Measurements from ENCODE around the gene CXorf58. TPM values are rescaled to one million over a fixed set of nuclear protein-coding genes. Genes with fewer than 3 reads are reported as not detected.
A peak's percentile ranks its signal among the peaks of the same experiment; 100 is the strongest.

CXorf58 gene
- total and polyA plus RNA-seq, 7 experiments from 2014 or later = not detected

DNA sequence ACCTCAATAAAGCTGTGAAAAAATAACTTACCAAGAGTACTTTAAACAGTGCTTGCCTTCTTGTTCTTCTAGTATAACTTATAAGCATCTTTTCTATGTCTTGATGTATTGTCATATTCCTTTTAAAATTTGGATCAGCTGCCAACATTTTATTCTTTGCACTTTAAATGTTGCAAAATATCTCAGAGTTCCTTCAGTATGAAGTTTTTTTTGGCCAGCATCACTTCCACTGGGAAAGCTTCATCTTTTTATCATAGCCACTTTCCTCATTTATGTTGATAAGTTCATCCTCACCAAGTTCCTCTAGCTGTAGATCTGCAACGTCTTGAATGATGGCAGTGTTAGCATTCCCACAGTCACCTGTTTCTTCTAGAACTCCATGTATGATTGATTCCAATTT is 24.2 kb downstream of the CXorf58 start:
- Mint-ChIP-seq H3K4me3 (no peak overlapping the region), H3K27me3 (no peaks in the 10 kb centered on the region), H3K4me1 (peaks cover 4 to 21% (median 17%) of the 10 kb centered on the region in 7 donors), H3K36me3 (peaks cover 0 to 6% (median 0%) of the 10 kb centered on the region in 5 donors), H3K9me3 (peaks cover 0 to 1% (median 0%) of the 10 kb centered on the region in 11 donors), H3K27ac (peak overlapping the region in 8 of 9 donors; percentile 43 to 90 (median 70))
- ChIA-PET POLR2A (interaction anchor here (0.5 kb wide), 1 partner anchor 14 kb away, joined by 4 read pairs; no protein-coding TSS in a partner anchor), CTCF (interaction anchor here (0.6 kb wide), 1 partner anchor 193 kb away, joined by 3 read pairs; no protein-coding TSS in a partner anchor)
- H3K36me3 ChIP-seq (ENCODE audit: control insufficient read depth in 2 of 3, insufficient read depth in 3 of 3, low read length in 3 of 3) = no peaks in the 10 kb centered on the region
- no peak overlapping the region for H3K4me3 ChIP-seq (ENCODE audit: low read length)
- H3K9me3 ChIP-seq (ENCODE audit: control insufficient read depth in 2 of 3, low read length in 3 of 3) = no peaks in the 10 kb centered on the region
- DNase-seq (no peak), ATAC-seq (no peak)
- peaks cover 4 to 10% of the 10 kb centered on the region in 2 donors for H3K4me1 ChIP-seq (ENCODE audit: control insufficient read depth in 2 of 2, insufficient read depth in 2 of 2, low read length in 2 of 2)
- no peaks in the 10 kb centered on the region for H3K27me3 ChIP-seq (ENCODE audit: control insufficient read depth in 2 of 2, insufficient read depth in 2 of 2, low read length in 2 of 2)
- H3K27ac ChIP-seq (ENCODE audit: low read depth, low read length) = no peak overlapping the region
- intact Hi-C loops (cut with micrococcal nuclease) = no loop called here

DNA sequence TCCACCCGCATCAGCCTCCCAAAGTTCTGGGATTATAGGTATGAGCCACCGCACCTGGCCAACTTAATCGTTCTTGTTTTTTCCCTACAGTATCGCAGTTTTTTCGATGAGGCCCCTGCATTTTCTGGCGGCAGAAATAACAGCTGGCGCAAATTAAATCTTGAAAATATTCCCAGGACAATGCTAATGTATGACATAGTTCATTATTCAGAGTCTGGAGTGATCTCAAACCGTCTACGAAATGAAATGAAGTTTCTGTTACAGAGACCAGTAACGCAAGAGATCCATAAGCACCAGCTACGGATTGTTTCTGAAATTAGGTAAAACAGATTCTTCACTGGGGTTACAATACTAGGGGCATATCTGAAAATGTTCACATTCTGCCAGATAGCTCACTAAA is 27.3 kb downstream of the CXorf58 start:
- no peak overlapping the region for H3K27ac Mint-ChIP-seq
- peaks cover 4 to 21% (median 17%) of the 10 kb centered on the region in 7 donors for H3K4me1 Mint-ChIP-seq
- CTCF ChIA-PET = interaction anchor here (0.6 kb wide), 1 partner anchor 194 kb away, joined by 5 read pairs; no protein-coding TSS in a partner anchor
- Histone ChIP-seq H3K27ac (ENCODE audit: low read depth, low read length) (no peak overlapping the region), H3K36me3 (ENCODE audit: control insufficient read depth in 2 of 3, insufficient read depth in 3 of 3, low read length in 3 of 3) (no peaks in the 10 kb centered on the region), H3K4me1 (ENCODE audit: control insufficient read depth in 2 of 2, insufficient read depth in 2 of 2, low read length in 2 of 2) (peaks cover 4 to 10% of the 10 kb centered on the region in 2 donors), H3K9me3 (ENCODE audit: control insufficient read depth in 2 of 3, low read length in 3 of 3) (no peaks in the 10 kb centered on the region), H3K4me3 (ENCODE audit: low read length) (no peak overlapping the region), H3K27me3 (ENCODE audit: control insufficient read depth in 2 of 2, insufficient read depth in 2 of 2, low read length in 2 of 2) (no peaks in the 10 kb centered on the region)
- intact Hi-C loops (cut with micrococcal nuclease) = no loop called here
- ATAC-seq (no peak), DNase-seq (no peak)
- no peak overlapping the region for H3K4me3 Mint-ChIP-seq
- H3K27me3 Mint-ChIP-seq = no peaks in the 10 kb centered on the region
- POLR2A ChIA-PET = interaction anchor here (0.6 kb wide), 1 partner anchor 26 kb away, joined by 5 read pairs; no protein-coding TSS in a partner anchor
- peaks cover 0 to 1% (median 0%) of the 10 kb centered on the region in 11 donors for H3K9me3 Mint-ChIP-seq
- H3K36me3 Mint-ChIP-seq = peaks cover 0 to 6% (median 0%) of the 10 kb centered on the region in 5 donors

DNA sequence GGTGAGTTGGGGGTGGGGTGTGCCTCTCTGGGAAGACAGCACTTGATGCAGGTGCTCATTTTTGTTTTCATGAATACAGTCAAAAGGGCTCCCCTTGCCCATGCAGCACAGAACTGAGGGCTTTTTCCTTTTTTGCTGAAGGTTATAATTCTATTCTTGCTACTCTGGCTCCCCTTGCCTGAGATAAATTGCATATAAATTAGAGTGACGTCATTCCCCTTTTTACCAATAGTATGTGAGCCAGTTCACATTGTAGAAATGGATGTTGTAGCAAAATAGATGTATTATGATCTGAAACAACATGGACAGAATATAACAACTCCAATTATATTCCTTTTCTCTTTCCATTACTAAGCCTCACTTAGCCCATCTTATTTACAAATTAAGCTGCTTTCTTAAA is 28.4 kb downstream of the CXorf58 start:
- Mint-ChIP-seq H3K27me3 (no peaks in the 10 kb centered on the region), H3K4me3 (no peak overlapping the region), H3K27ac (no peak overlapping the region), H3K9me3 (peaks cover 0 to 1% (median 0%) of the 10 kb centered on the region in 11 donors), H3K4me1 (peaks cover 2 to 17% (median 12%) of the 10 kb centered on the region in 7 donors), H3K36me3 (peaks cover 0 to 6% (median 0%) of the 10 kb centered on the region in 5 donors)
- no peak overlapping the region for H3K4me3 ChIP-seq (ENCODE audit: low read length)
- H3K36me3 ChIP-seq (ENCODE audit: control insufficient read depth in 2 of 3, insufficient read depth in 3 of 3, low read length in 3 of 3) = no peaks in the 10 kb centered on the region
- no peak overlapping the region for H3K27ac ChIP-seq (ENCODE audit: low read depth, low read length)
- H3K27me3 ChIP-seq (ENCODE audit: control insufficient read depth in 2 of 2, insufficient read depth in 2 of 2, low read length in 2 of 2) = no peaks in the 10 kb centered on the region
- POLR2A ChIA-PET = no interaction called here
- DNase-seq (no peak), ATAC-seq (no peak)
- peaks cover 4 to 9% of the 10 kb centered on the region in 2 donors for H3K4me1 ChIP-seq (ENCODE audit: control insufficient read depth in 2 of 2, insufficient read depth in 2 of 2, low read length in 2 of 2)
- CTCF ChIA-PET = no interaction called here
- intact Hi-C loops (cut with micrococcal nuclease) = no loop called here
- H3K9me3 ChIP-seq (ENCODE audit: control insufficient read depth in 2 of 3, low read length in 3 of 3) = no peaks in the 10 kb centered on the region

DNA sequence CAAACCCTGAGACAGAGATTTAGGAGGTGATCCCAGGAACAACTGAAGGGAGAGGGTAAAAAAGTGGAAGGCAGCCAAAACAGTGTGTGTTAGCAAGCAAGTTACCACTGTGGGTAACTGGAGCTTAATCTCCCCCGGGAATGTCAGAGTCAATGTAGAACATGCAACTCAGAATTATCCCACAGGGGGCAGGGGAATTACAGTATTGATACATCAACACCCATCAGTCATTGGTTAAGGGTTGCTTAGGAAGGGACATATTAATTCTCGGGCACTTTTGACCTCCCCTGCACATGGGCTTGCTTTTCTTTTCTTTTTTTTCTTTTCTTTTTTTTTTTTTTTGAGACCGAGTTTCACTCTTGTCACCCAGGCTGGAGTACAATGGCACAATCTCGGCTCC is 29.3 kb downstream of the CXorf58 start:
- H3K4me3 Mint-ChIP-seq = no peak overlapping the region
- Histone ChIP-seq H3K27me3 (ENCODE audit: control insufficient read depth in 2 of 2, insufficient read depth in 2 of 2, low read length in 2 of 2) (no peaks in the 10 kb centered on the region), H3K27ac (ENCODE audit: low read depth, low read length) (no peak overlapping the region), H3K9me3 (ENCODE audit: control insufficient read depth in 2 of 3, low read length in 3 of 3) (no peaks in the 10 kb centered on the region), H3K4me1 (ENCODE audit: control insufficient read depth in 2 of 2, insufficient read depth in 2 of 2, low read length in 2 of 2) (no peaks in the 10 kb centered on the region), H3K4me3 (ENCODE audit: low read length) (no peak overlapping the region), H3K36me3 (ENCODE audit: control insufficient read depth in 2 of 3, insufficient read depth in 3 of 3, low read length in 3 of 3) (no peaks in the 10 kb centered on the region)
- DNase-seq (no peak), ATAC-seq (no peak)
- H3K4me1 Mint-ChIP-seq = peaks cover 0 to 8% (median 3%) of the 10 kb centered on the region in 7 donors
- H3K9me3 Mint-ChIP-seq = peaks cover 0 to 1% (median 0%) of the 10 kb centered on the region in 11 donors
- ChIA-PET POLR2A (no interaction called here), CTCF (no interaction called here)
- peak overlapping the region in 1 of 9 donors; percentile 57 for H3K27ac Mint-ChIP-seq
- intact Hi-C loops (cut with micrococcal nuclease) = no loop called here
- H3K36me3 Mint-ChIP-seq = peaks cover 0 to 6% (median 0%) of the 10 kb centered on the region in 5 donors
- H3K27me3 Mint-ChIP-seq = no peaks in the 10 kb centered on the region

DNA sequence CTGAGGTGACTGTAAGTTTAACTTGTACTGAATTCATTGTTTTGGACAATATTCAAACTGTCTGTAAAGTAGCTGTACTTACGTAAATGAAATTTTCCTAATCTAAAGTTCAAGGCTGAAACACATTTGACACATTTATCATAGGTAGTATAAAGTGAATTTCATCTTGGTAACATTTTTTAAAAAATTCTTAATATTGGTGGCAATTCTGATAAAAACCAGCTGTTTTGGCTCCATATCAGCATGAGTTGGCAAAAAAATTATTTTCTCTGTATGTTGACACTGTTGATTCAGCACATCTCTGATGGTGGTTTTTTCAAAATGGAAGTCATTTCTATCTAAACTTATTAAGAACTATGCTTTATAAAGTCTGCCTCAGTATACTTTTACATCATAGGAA is 30.9 kb downstream of the CXorf58 start:
- Mint-ChIP-seq H3K27ac (no peak overlapping the region), H3K4me3 (no peak overlapping the region), H3K27me3 (no peaks in the 10 kb centered on the region), H3K4me1 (peaks cover 0 to 1% (median 0%) of the 10 kb centered on the region in 7 donors), H3K9me3 (peaks cover 0 to 1% (median 0%) of the 10 kb centered on the region in 11 donors), H3K36me3 (peaks cover 0 to 6% (median 0%) of the 10 kb centered on the region in 5 donors)
- POLR2A ChIA-PET = no interaction called here
- no peak for ATAC-seq
- Histone ChIP-seq H3K4me3 (ENCODE audit: low read length) (no peak overlapping the region), H3K4me1 (ENCODE audit: control insufficient read depth in 2 of 2, insufficient read depth in 2 of 2, low read length in 2 of 2) (no peaks in the 10 kb centered on the region), H3K9me3 (ENCODE audit: control insufficient read depth in 2 of 3, low read length in 3 of 3) (no peaks in the 10 kb centered on the region), H3K27me3 (ENCODE audit: control insufficient read depth in 2 of 2, insufficient read depth in 2 of 2, low read length in 2 of 2) (no peaks in the 10 kb centered on the region), H3K27ac (ENCODE audit: low read depth, low read length) (no peak overlapping the region), H3K36me3 (ENCODE audit: control insufficient read depth in 2 of 3, insufficient read depth in 3 of 3, low read length in 3 of 3) (no peaks in the 10 kb centered on the region)
- CTCF ChIA-PET = interaction anchor here (0.7 to 1.4 kb wide), 2 partner anchors 26 to 37 kb away, joined by 3 to 4 read pairs; no protein-coding TSS in a partner anchor
- DNase-seq = no peak
- intact Hi-C loops (cut with micrococcal nuclease) = no loop called here

DNA sequence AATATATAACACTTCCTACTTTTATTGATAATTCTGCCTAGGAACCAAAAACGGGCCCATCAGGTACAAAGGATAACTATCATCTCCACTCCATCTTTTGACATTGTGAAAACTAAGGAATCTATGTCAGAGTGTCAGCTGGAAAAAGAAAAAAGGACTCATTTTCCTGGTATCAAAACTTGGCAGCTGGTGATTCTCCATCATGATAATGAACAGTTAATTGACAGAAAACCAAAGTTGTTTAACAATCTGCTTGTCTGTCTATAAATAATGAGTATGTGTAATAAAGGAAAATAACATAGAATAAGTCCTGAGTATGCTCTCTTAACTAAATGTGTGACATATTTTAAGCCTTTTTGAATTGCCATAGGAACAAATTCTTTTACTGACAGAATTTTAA is 31.4 kb downstream of the CXorf58 start:
- ChIA-PET POLR2A (no interaction called here), CTCF (interaction anchor here (1.4 kb wide), 1 partner anchor 38 kb away, joined by 3 read pairs; no protein-coding TSS in a partner anchor)
- intact Hi-C loops (cut with micrococcal nuclease) = no loop called here
- Histone ChIP-seq H3K4me3 (ENCODE audit: low read length) (no peak overlapping the region), H3K27me3 (ENCODE audit: control insufficient read depth in 2 of 2, insufficient read depth in 2 of 2, low read length in 2 of 2) (no peaks in the 10 kb centered on the region), H3K4me1 (ENCODE audit: control insufficient read depth in 2 of 2, insufficient read depth in 2 of 2, low read length in 2 of 2) (no peaks in the 10 kb centered on the region), H3K9me3 (ENCODE audit: control insufficient read depth in 2 of 3, low read length in 3 of 3) (no peaks in the 10 kb centered on the region), H3K27ac (ENCODE audit: low read depth, low read length) (no peak overlapping the region), H3K36me3 (ENCODE audit: control insufficient read depth in 2 of 3, insufficient read depth in 3 of 3, low read length in 3 of 3) (no peaks in the 10 kb centered on the region)
- H3K27me3 Mint-ChIP-seq = no peaks in the 10 kb centered on the region
- H3K4me1 Mint-ChIP-seq = peaks cover 0 to 1% (median 0%) of the 10 kb centered on the region in 7 donors
- H3K36me3 Mint-ChIP-seq = peaks cover 0 to 7% (median 0%) of the 10 kb centered on the region in 5 donors
- H3K9me3 Mint-ChIP-seq = peaks cover 0 to 1% (median 0%) of the 10 kb centered on the region in 11 donors
- no peak overlapping the region for H3K4me3 Mint-ChIP-seq
- ATAC-seq = no peak
- DNase-seq = no peak
- H3K27ac Mint-ChIP-seq = no peak overlapping the region

DNA sequence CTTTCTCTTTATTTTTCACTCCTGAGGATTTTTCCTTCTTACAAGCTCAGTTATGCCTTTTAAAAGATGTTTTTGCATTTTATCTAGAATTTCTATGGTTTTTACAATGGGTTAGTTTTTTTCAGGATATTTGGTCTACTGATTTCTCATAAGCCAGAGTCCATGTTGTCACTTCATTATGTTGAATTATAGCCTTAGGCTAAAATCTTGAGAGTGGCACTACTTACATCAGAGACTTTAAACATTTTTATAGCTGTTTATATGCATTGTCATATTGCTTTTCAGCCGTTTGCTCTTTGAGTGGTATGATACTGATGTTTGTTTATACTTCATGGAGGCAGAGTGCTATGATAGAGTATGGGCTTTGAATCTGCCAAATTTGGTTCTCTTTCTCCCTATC is 36.4 kb downstream of the CXorf58 start:
- ATAC-seq (no peak), DNase-seq (no peak)
- Histone ChIP-seq H3K27me3 (ENCODE audit: control insufficient read depth in 2 of 2, insufficient read depth in 2 of 2, low read length in 2 of 2) (no peaks in the 10 kb centered on the region), H3K4me1 (ENCODE audit: control insufficient read depth in 2 of 2, insufficient read depth in 2 of 2, low read length in 2 of 2) (no peaks in the 10 kb centered on the region), H3K9me3 (ENCODE audit: control insufficient read depth in 2 of 3, low read length in 3 of 3) (no peaks in the 10 kb centered on the region), H3K4me3 (ENCODE audit: low read length) (no peak overlapping the region), H3K27ac (ENCODE audit: low read depth, low read length) (no peak overlapping the region), H3K36me3 (ENCODE audit: control insufficient read depth in 2 of 3, insufficient read depth in 3 of 3, low read length in 3 of 3) (no peaks in the 10 kb centered on the region)
- POLR2A ChIA-PET = no interaction called here
- CTCF ChIA-PET = no interaction called here
- Mint-ChIP-seq H3K4me3 (no peak overlapping the region), H3K27ac (peak overlapping the region in 1 of 9 donors; percentile 3), H3K27me3 (no peaks in the 10 kb centered on the region), H3K4me1 (peaks cover 0 to 9% (median 1%) of the 10 kb centered on the region in 7 donors), H3K36me3 (peaks cover 0 to 7% (median 5%) of the 10 kb centered on the region in 5 donors), H3K9me3 (no peaks in the 10 kb centered on the region)
- intact Hi-C loops (cut with micrococcal nuclease) = no loop called here

All from naive thymus-derived CD4-positive, alpha-beta T cell (primary cell).